Hepatocyte (in vitro differentiated cells): ENCODE data around the gene MACROD2. TPM values are rescaled to one million over a fixed set of nuclear protein-coding genes. Genes with fewer than 3 reads are reported as not detected.
A peak's percentile ranks its signal among the peaks of the same experiment; 100 is the strongest.

ENCODE experiments used
- DNase-seq: peaks from one replicate; pipeline ENCODE4 v3.0.0-alpha.2; 2016; ENCODE audit warnings: low spot score
- H2AFZ ChIP-seq: fragments of 200-600 bp; sonication (generic); 2 replicates; pipeline ENCODE4 v1.6.0; 2016; ENCODE audit warnings: antibody characterized with exemption, mild to moderate bottlenecking
- H3K27ac ChIP-seq: fragments of 200-600 bp; sonication (generic); 2 replicates; pipeline ENCODE4 v1.5.1; 2016; ENCODE audit warnings: mild to moderate bottlenecking
- H3K27me3 ChIP-seq: fragments of 200-600 bp; sonication (generic); 2 replicates; pipeline ENCODE4 v1.6.1; 2016
- H3K36me3 ChIP-seq: fragments of 200-600 bp; sonication (generic); replicated peaks from 2 replicates; pipeline ENCODE4 v1.5.1; 2016; ENCODE audit warnings: low read depth; ENCODE audit not compliant: insufficient read depth
- H3K4me1 ChIP-seq: fragments of 200-600 bp; sonication (generic); 2 replicates; pipeline ENCODE4 v1.5.1; 2016; ENCODE audit warnings: mild to moderate bottlenecking, moderate library complexity; ENCODE audit not compliant: insufficient read depth
- H3K4me2 ChIP-seq: fragments of 200-600 bp; sonication (generic); 2 replicates; pipeline ENCODE4 v1.6.0; 2016
- H3K4me3 ChIP-seq: fragments of 200-600 bp; sonication (generic); 2 replicates; pipeline ENCODE4 v1.5.1; 2016; ENCODE audit warnings: mild to moderate bottlenecking
- H3K79me2 ChIP-seq: fragments of 200-600 bp; sonication (generic); 2 replicates; pipeline ENCODE4 v1.6.0; 2017; ENCODE audit warnings: mild to moderate bottlenecking
- H3K9me2 ChIP-seq: fragments of 200-600 bp; sonication (generic); replicated peaks from 2 replicates; pipeline ENCODE4 v1.6.0; 2017; ENCODE audit warnings: mild to moderate bottlenecking; ENCODE audit not compliant: insufficient read depth
- H3K9me3 ChIP-seq: fragments of 200-600 bp; sonication (generic); 2 replicates; pipeline ENCODE4 v1.5.1; 2016; ENCODE audit warnings: low read depth, mild to moderate bottlenecking
- H4K20me1 ChIP-seq: fragments of 200-600 bp; sonication (generic); 2 replicates; pipeline ENCODE4 v1.6.0; 2016; ENCODE audit warnings: mild to moderate bottlenecking; ENCODE audit not compliant: insufficient read depth, poor library complexity, severe bottlenecking
- CTCF ChIP-seq: fragments of 200-600 bp; sonication (generic); IDR thresholded peaks from 2 replicates; pipeline ENCODE4 v1.5.1; 2016; ENCODE audit warnings: antibody characterized with exemption, mild to moderate bottlenecking; ENCODE audit not compliant: poor library complexity
- EZH2 ChIP-seq: fragments of 200-600 bp; sonication (generic); IDR thresholded peaks from 2 replicates; pipeline ENCODE4 v1.6.1; 2016; ENCODE audit warnings: antibody characterized with exemption, mild to moderate bottlenecking, borderline replicate concordance
- EZH2phosphoT487 ChIP-seq: fragments of 200-600 bp; sonication (generic); IDR thresholded peaks from one replicate; pipeline ENCODE4 v1.6.1; 2018; ENCODE audit warnings: antibody characterized with exemption, mild to moderate bottlenecking, low read depth, moderate library complexity; ENCODE audit not compliant: unreplicated experiment, severe bottlenecking
- WGBS: methylation state at CpG from one replicate; pipeline ENCODE4 v1.1.6; 2016; ENCODE audit warnings: low lambda C conversion rate; ENCODE audit errors: missing lambda C conversion rate; 5-methylcytosine and 5-hydroxymethylcytosine counted together
- polyA plus RNA-seq: library from polyadenylated mRNA; unstranded; fragments of >200 nt; fragmentation: Nextera tagmentation; extraction: Ambion mirVana; gene quantifications from 2 replicates; pipeline ENCODE4 v1.2.1, GENCODE V29; 2016
- total RNA-seq: library from RNA; depleted of rRNA; stranded (reverse); fragments of >200 nt; gene quantifications from 2 replicates; pipeline ENCODE4 v1.2.3, GENCODE V29; 2014

MACROD2 gene
- total and polyA plus RNA-seq, 2 experiments from 2014 or later, result 2.4 to 3.1 TPM

DNA sequence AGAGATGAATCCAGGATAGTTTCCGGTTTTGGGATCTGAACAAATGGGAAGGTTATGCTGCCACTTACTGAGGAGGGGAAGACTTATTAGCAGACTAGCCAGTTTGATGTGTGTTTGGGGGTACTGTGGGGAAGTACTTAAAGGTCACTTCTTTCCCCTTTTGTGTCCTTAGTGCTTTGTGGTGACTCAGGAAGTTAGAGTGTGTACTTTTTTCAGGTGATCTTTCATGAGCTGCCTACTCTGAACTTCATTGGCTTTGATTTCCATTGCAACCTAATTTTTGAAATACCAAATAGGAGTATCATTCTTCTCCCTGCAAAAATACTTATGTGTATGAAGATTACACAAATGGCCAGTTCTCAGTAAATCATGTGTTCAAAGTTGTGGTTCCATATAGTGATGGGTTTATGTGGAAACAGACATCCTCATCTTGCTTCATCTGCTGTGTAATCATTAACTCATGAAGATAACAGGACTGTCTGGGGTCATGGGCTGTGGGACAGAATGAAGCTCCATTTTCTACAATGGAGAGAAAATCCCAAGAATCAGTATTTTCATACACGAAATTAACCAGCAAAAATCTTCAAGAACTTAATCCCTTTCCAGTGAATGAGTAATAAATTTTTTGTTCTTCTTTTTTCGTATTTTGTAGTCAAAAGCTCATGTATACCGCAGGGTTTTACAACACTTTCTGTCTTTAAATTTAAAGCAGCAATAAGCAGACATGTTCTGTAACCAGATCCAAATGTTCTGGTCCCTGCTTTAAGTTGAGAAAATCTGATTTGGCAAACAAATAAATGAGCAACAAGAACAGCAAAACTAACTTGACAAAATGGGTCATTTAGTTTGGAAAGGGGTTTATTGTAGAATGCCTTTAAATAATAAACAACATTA, 614.3 kb downstream of the MACROD2 start:
- H2AFZ ChIP-seq, result peak overlapping the region; percentile 33
- H3K27ac ChIP-seq, result peak overlapping the region; percentile 53
- no peaks in the 10 kb centered on the region for H3K9me3 ChIP-seq
- no peaks in the 10 kb centered on the region for H3K36me3 ChIP-seq
- H3K79me2 ChIP-seq, result no peaks in the 10 kb centered on the region
- TF ChIP-seq EZH2phosphoT487 (no peak), CTCF (no peak), EZH2 (no peak)
- 59% methylated on average over 4 of the region's 4 CpGs for WGBS
- H4K20me1 ChIP-seq, result no peaks in the 10 kb centered on the region
- peak overlapping the region; percentile 37 for H3K4me2 ChIP-seq
- peaks cover 13% of the 10 kb centered on the region for H3K4me1 ChIP-seq
- peak; percentile 28 for DNase-seq
- no peaks in the 10 kb centered on the region for H3K27me3 ChIP-seq
- no peak overlapping the region for H3K4me3 ChIP-seq
- H3K9me2 ChIP-seq, result no peaks in the 10 kb centered on the region

- Histone ChIP-seq H2AFZ (no peak overlapping the region), H3K4me3 (no peak overlapping the region), H3K79me2 (no peaks in the 10 kb centered on the region), H3K27ac (no peak overlapping the region), H4K20me1 (no peaks in the 10 kb centered on the region), H3K27me3 (no peaks in the 10 kb centered on the region), H3K36me3 (no peaks in the 10 kb centered on the region), H3K9me3 (no peaks in the 10 kb centered on the region), H3K4me2 (no peak overlapping the region), H3K9me2 (no peaks in the 10 kb centered on the region), H3K4me1 (peaks cover 13% of the 10 kb centered on the region)
- WGBS, result 83% methylated on average over 2 of the region's 2 CpGs
- DNase-seq, result no peak
- TF ChIP-seq EZH2phosphoT487 (no peak), EZH2 (no peak), CTCF (no peak)
Observed at GRCh38 chr20:14611479-14611878, 616.2 kb downstream of the MACROD2 start.

GRCh38 chr20:14612391-14612790, 617.1 kb downstream of the MACROD2 start:
- Histone ChIP-seq H3K36me3 (no peaks in the 10 kb centered on the region), H4K20me1 (no peaks in the 10 kb centered on the region), H2AFZ (no peak overlapping the region), H3K4me1 (peaks cover 13% of the 10 kb centered on the region), H3K9me3 (no peaks in the 10 kb centered on the region), H3K27me3 (no peaks in the 10 kb centered on the region), H3K27ac (no peak overlapping the region), H3K9me2 (no peaks in the 10 kb centered on the region), H3K79me2 (no peaks in the 10 kb centered on the region), H3K4me3 (no peak overlapping the region), H3K4me2 (no peak overlapping the region)
- DNase-seq, result no peak
- TF ChIP-seq EZH2phosphoT487 (no peak), EZH2 (no peak), CTCF (no peak)
- 53% methylated on average over 1 of the region's 1 CpG for WGBS
